ENCODE measurements around the gene WIF1.

The WIF1 gene

GRCh38 chr12:65022960-65023359 is 98.1 kb downstream of the WIF1 start:
- DNase-seq (ENCODE audit: low spot score), result no peak

GRCh38 chr12:65022421-65022820 is 98.7 kb downstream of the WIF1 start:
- no peak for DNase-seq (ENCODE audit: low spot score)

- no peak for DNase-seq (ENCODE audit: low spot score)
Measured at GRCh38 chr12:65019696-65020234, 101.3 kb downstream of the WIF1 start.

GRCh38 chr12:65016881-65017650 is 104.0 kb downstream of the WIF1 start:
- no peak for DNase-seq (ENCODE audit: low spot score)

GRCh38 chr12:65015850-65016249 is 105.3 kb downstream of the WIF1 start:
- DNase-seq (ENCODE audit: low spot score), result no peak

- no peak for DNase-seq (ENCODE audit: low spot score)
Measured at GRCh38 chr12:65014504-65015271, 106.4 kb downstream of the WIF1 start.

GRCh38 chr12:65010437-65010836 is 110.7 kb downstream of the WIF1 start:
- DNase-seq (ENCODE audit: low spot score), result no peak

GRCh38 chr12:65005716-65006115 is 115.4 kb downstream of the WIF1 start:
- DNase-seq (ENCODE audit: low spot score), result no peak

GRCh38 chr12:65004270-65004669 is 116.8 kb downstream of the WIF1 start:
- no peak for DNase-seq (ENCODE audit: low spot score)

All from cerebellar cortex (tissue), 1 donor.